GM18873 (cell line): ENCODE data around the gene HEPHL1.
"Not testable (repeated sequence)": the region's sequence is repeated elsewhere in the genome, so short reads cannot be mapped to it uniquely, and the experiment has no call there.

Experiments
- ATAC-seq: cut with Tn5 transposase; IDR thresholded peaks from one replicate; pipeline ENCODE4 v1.9.1; 2021; ENCODE audit warnings: mild to moderate bottlenecking, moderate library complexity, moderate number of reproducible peaks; ENCODE audit not compliant: unreplicated experiment, low FRiP score

Gene HEPHL1

GRCh38 chr11:94020777-94021481, at the start of gene HEPHL1:
HEPHL1 (plus strand) TSS chr11:94021354; CDS start chr11:94021369, 15 bp downstream.
- ATAC-seq: no peak

- ATAC-seq: no peak
Observed at GRCh38 chr11:93972790-93973189, 48.4 kb upstream of the HEPHL1 start.

GRCh38 chr11:93973322-93974051, 47.7 kb upstream of the HEPHL1 start:
- ATAC-seq: not testable (repeated sequence)

GRCh38 chr11:93974759-93975158, 46.4 kb upstream of the HEPHL1 start:
- no peak for ATAC-seq

- ATAC-seq: not testable (repeated sequence)
Observed at GRCh38 chr11:93976577-93977254, 44.4 kb upstream of the HEPHL1 start.

GRCh38 chr11:93983542-93984195, 37.5 kb upstream of the HEPHL1 start:
- ATAC-seq: no peak

GRCh38 chr11:93984196-93984567, 37.0 kb upstream of the HEPHL1 start:
- no peak for ATAC-seq

- no peak for ATAC-seq
Observed at GRCh38 chr11:93984936-93985335, 36.2 kb upstream of the HEPHL1 start.

- ATAC-seq: no peak
Observed at GRCh38 chr11:93986716-93987115, 34.4 kb upstream of the HEPHL1 start.

GRCh38 chr11:93988455-93988854, 32.7 kb upstream of the HEPHL1 start:
- ATAC-seq: no peak

GRCh38 chr11:93988912-93989311, 32.2 kb upstream of the HEPHL1 start:
- ATAC-seq: no peak

GRCh38 chr11:93993747-93994146, 27.4 kb upstream of the HEPHL1 start:
- no peak for ATAC-seq

GRCh38 chr11:93997741-93998140, 23.4 kb upstream of the HEPHL1 start:
- ATAC-seq: no peak

GRCh38 chr11:94000659-94001058, 20.5 kb upstream of the HEPHL1 start:
- ATAC-seq: no peak

- no peak for ATAC-seq
Observed at GRCh38 chr11:94002226-94002625, 18.9 kb upstream of the HEPHL1 start.

GRCh38 chr11:94007426-94007825, 13.7 kb upstream of the HEPHL1 start:
- no peak for ATAC-seq

- no peak for ATAC-seq
Observed at GRCh38 chr11:94007906-94008305, 13.2 kb upstream of the HEPHL1 start.

- ATAC-seq: no peak
Observed at GRCh38 chr11:94010136-94010535, 11.0 kb upstream of the HEPHL1 start.

GRCh38 chr11:94011478-94011877, 9.7 kb upstream of the HEPHL1 start:
- no peak for ATAC-seq

- no peak for ATAC-seq
Observed at GRCh38 chr11:94017446-94017845, 3.7 kb upstream of the HEPHL1 start.

GRCh38 chr11:94018721-94019120, 2.4 kb upstream of the HEPHL1 start:
- ATAC-seq: no peak
